Ishikawa (cell line): ENCODE data around the gene TPD52L2.

Experiments
- CEBPB ChIP-seq: IDR thresholded peaks from 2 replicates; pipeline ENCODE4 v1.6.1; 2012
- EGR1 ChIP-seq: IDR thresholded peaks from 2 replicates; pipeline ENCODE4 v1.6.1; 2012
- EP300 ChIP-seq: IDR thresholded peaks from 2 replicates; pipeline ENCODE4 v1.6.1; 2012; ENCODE audit warnings: borderline replicate concordance
- NFIC ChIP-seq: IDR thresholded peaks from 2 replicates; pipeline ENCODE4 v1.6.1; 2012
- RAD21 ChIP-seq: IDR thresholded peaks from 2 replicates; pipeline ENCODE4 v1.6.1; 2012; ENCODE audit warnings: low read depth
- TCF12 ChIP-seq: IDR thresholded peaks from 2 replicates; pipeline ENCODE4 v1.6.1; 2012; ENCODE audit warnings: low read depth
- YY1 ChIP-seq: IDR thresholded peaks from 2 replicates; pipeline ENCODE4 v1.6.1; 2012; ENCODE audit warnings: low read depth
- TF ChIP-seq, protein P1 (sequence below): IDR thresholded peaks from 2 replicates; pipeline ENCODE4 v1.6.1; 2012; ENCODE audit warnings: low read depth, mild to moderate bottlenecking
- TF ChIP-seq, protein P2 (sequence below): IDR thresholded peaks from 2 replicates; pipeline ENCODE4 v1.6.1; 2012

DNA sequence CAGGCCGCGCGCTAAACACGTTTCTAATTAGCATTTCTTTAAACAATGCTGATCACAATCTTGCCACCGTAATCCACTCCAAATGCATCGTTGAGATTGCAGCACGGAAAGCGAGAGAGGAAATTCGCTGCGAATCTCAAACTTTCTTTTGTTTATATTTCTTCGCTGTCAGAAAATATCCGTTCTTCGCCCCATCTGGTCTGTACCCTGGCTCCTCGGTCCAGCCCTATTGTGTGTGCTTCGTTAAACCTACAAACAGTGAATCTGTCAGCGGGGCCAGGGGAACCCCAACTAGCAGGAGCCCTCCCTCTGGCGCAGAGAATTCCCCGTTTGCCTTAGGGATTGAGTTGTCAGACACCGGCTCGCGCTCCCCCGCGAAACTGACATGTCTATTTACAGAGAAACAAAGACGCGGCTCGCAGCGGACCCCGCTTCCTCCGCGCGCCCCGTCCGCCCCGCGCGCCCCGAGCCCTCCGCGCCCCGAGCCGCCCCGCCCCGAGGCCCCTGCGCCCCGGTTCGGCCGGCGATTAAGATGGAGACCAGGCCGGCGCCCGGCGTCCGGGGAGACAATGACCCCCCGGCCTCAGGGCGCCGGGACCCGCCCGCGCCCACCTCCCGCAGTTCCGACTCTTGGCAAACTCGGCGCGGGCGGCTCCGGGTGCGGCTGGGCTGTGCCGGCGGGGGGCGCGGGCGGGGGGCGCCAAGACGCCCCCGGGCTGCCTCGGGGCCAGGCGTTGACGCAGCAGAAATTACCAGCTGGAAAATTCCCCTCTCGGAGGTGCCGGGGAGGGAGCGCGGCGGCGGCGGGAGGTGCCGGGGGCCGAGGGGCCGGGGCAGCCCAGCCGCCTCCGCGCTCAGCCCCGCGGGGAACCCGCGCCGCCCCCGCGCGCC, 34.9 kb upstream of the TPD52L2 start:
- TF ChIP-seq NFIC (no peak), TCF12 (no peak), EGR1 (peak; percentile 45; the same call in 1 of the 2 replicates), EP300 (no peak), CEBPB (no peak), YY1 (no peak), RAD21 (no peak)
- TF ChIP-seq, protein P1, sequence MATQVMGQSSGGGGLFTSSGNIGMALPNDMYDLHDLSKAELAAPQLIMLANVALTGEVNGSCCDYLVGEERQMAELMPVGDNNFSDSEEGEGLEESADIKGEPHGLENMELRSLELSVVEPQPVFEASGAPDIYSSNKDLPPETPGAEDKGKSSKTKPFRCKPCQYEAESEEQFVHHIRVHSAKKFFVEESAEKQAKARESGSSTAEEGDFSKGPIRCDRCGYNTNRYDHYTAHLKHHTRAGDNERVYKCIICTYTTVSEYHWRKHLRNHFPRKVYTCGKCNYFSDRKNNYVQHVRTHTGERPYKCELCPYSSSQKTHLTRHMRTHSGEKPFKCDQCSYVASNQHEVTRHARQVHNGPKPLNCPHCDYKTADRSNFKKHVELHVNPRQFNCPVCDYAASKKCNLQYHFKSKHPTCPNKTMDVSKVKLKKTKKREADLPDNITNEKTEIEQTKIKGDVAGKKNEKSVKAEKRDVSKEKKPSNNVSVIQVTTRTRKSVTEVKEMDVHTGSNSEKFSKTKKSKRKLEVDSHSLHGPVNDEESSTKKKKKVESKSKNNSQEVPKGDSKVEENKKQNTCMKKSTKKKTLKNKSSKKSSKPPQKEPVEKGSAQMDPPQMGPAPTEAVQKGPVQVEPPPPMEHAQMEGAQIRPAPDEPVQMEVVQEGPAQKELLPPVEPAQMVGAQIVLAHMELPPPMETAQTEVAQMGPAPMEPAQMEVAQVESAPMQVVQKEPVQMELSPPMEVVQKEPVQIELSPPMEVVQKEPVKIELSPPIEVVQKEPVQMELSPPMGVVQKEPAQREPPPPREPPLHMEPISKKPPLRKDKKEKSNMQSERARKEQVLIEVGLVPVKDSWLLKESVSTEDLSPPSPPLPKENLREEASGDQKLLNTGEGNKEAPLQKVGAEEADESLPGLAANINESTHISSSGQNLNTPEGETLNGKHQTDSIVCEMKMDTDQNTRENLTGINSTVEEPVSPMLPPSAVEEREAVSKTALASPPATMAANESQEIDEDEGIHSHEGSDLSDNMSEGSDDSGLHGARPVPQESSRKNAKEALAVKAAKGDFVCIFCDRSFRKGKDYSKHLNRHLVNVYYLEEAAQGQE = no peak
- TF ChIP-seq, protein P2, sequence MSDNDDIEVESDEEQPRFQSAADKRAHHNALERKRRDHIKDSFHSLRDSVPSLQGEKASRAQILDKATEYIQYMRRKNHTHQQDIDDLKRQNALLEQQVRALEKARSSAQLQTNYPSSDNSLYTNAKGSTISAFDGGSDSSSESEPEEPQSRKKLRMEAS = no peak
